Eye (tissue), 1 donor: ENCODE results near the gene CELSR1.
A peak's percentile ranks its signal among the peaks of the same experiment; 100 is the strongest.

Experiments
- DNase-seq: peaks from one replicate; pipeline ENCODE4 v3.0.0-alpha.2; 2015

CELSR1 gene

GRCh38 chr22:46457502-46458488 lies 79.6 kb downstream of the CELSR1 start:
- DNase-seq: peak; percentile 83

- no peak for DNase-seq
Observed at GRCh38 chr22:46456818-46457163, 80.6 kb downstream of the CELSR1 start.

GRCh38 chr22:46455446-46455845 lies 82.0 kb downstream of the CELSR1 start:
- DNase-seq: no peak

- DNase-seq: no peak
Observed at GRCh38 chr22:46454504-46455269, 82.7 kb downstream of the CELSR1 start.

GRCh38 chr22:46453829-46454503 lies 83.5 kb downstream of the CELSR1 start:
- DNase-seq: no peak

- no peak for DNase-seq
Observed at GRCh38 chr22:46453006-46453828, 84.2 kb downstream of the CELSR1 start.

GRCh38 chr22:46452195-46453005 lies 85.0 kb downstream of the CELSR1 start:
- DNase-seq: no peak

GRCh38 chr22:46451741-46452140 lies 85.7 kb downstream of the CELSR1 start:
- DNase-seq: no peak

- DNase-seq: no peak
Observed at GRCh38 chr22:46450931-46451561, 86.4 kb downstream of the CELSR1 start.

- DNase-seq: no peak
Observed at GRCh38 chr22:46449974-46450745, 87.3 kb downstream of the CELSR1 start.

GRCh38 chr22:46449116-46449691 lies 88.2 kb downstream of the CELSR1 start:
- no peak for DNase-seq

GRCh38 chr22:46448333-46448732 lies 89.1 kb downstream of the CELSR1 start:
- DNase-seq: no peak

GRCh38 chr22:46447906-46448305 lies 89.5 kb downstream of the CELSR1 start:
- no peak for DNase-seq

GRCh38 chr22:46446799-46447198 lies 90.6 kb downstream of the CELSR1 start:
- DNase-seq: no peak

- DNase-seq: peak; percentile 8
Observed at GRCh38 chr22:46445771-46446420, 91.5 kb downstream of the CELSR1 start.

- DNase-seq: no peak
Observed at GRCh38 chr22:46444390-46444854, 93.0 kb downstream of the CELSR1 start.

- no peak for DNase-seq
Observed at GRCh38 chr22:46443850-46444389, 93.5 kb downstream of the CELSR1 start.

GRCh38 chr22:46442217-46442853 lies 95.1 kb downstream of the CELSR1 start:
- DNase-seq: no peak
